ENCODE data around the gene OBSCN.

The OBSCN gene

DNA sequence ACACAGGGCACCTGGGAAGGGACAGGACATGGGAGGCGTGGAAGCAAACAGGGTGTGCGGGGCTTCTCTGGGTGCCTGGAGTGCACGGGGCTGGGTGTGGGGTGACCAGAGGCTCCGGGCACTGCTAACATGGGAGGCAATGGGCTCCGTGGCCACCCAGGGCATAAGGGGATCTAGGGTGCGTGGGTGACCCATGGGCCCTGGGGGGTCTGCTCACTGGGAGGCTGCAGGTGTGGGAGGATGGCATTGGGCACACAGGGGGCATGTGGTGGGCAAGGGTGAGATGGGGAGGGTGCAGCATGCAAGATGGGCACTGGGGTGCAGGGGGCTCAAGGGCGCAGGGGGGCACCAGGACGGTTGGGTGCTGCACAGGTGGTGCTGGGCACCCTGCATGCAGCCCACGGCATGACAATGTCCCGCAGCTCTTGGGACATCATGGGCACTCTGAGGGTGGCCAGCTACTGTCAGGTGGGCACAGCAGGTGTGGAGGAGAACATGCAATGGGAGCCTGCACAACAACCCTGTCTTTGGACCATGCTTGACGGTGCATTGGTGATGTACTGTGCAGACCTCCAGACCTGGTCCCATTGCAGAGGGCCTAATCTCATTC lies 183.7 kb downstream of the OBSCN start:
- DNase-seq (ENCODE audit: low read depth) = no peak

DNA sequence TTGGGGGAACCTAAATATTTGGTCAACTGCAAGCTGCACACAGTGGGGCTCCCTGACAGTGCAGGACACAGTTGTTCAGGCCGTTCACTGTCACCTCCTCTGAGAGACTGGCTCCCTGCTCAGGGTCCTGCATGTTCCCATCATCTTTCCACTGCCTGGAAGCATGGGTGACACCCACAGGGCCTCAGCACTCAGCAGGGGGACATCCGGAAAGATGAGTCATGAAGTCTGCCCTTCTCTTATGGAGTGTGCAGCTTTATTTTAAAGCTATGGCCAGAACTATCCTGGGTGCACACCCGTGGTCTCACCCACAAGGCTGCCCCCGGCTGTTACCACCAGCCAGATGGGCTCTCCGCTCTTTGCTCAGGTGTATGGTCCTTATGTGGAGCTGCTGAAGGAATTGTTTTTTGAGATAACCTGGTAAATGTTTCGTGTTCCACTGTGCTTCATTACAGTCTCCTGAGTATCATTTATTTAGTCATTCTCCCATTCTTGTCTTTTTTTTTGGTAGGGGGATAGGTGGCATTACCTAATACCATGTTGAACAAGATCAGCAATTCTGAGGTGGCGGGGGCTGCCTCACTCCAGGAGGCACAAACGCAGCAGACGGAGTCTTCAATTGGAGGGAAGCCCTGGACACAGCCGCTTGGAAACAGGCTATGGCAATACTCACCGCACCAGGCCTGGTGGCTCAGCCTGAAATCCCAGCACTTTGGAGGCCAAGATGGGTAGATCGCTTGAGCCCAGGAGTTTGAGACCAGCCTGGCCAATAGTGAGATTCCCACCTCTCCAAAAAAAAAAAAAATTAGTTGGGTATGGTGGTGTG lies 184.5 kb downstream of the OBSCN start:
- no peak for DNase-seq (ENCODE audit: low read depth)

DNA sequence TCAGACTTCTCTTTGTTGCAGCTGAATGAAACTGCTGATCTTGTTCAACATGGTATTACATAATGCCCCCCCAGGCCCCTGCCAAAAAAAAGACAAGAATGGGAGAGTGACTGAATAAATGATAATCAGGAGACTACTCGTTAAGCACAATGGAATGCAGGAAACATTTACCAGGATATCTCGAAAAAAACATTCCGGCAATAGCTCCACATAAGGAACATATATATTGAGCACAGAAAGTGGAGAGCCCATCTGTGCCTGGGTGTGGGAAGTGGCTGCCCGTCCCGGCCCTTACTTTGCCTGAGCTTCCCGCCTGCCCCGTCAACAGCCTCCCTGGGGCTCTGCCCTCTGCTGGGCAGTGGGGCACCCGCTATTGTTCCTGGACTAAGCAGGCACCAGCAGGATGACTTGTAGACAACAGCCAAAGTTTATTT lies 185.4 kb downstream of the OBSCN start:
- DNase-seq (ENCODE audit: low read depth) = no peak

DNA sequence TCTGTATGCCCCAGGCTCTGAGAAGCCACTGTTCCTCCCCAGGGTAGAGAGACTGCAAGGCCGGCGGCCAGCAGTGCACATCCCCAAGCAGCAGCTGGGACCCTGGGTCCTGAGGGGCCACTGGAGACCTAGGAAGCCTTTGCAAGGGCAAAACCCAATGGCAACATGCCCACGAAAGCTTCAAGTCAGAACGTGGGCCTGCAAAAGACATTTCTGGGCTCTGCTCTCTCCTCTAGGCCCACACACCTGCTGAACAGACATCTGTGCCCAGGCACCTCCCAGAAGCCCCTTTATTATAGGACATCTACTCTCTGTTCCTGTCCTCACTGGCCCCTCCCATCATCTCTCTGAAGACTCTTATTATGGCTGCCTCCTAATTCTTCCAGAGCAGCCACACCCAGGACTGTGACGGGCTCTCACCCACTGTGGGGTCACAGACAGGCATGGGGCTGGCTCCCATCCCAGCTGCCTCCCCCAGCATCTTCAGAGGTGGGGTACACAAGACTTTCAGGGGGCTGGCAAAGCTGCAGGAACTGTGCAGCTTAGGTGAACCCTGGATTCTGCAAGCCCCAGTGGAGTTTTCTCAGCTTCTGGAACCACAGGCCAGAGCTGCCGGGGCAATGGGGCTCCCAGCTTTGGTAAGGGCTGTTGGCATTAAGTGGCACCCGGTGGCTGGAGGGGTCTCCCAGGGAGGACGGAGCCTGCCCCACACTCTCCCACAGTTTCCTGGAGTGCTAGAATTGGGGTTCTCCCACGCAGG lies 186.1 kb downstream of the OBSCN start:
- DNase-seq (ENCODE audit: low read depth) = no peak

DNA sequence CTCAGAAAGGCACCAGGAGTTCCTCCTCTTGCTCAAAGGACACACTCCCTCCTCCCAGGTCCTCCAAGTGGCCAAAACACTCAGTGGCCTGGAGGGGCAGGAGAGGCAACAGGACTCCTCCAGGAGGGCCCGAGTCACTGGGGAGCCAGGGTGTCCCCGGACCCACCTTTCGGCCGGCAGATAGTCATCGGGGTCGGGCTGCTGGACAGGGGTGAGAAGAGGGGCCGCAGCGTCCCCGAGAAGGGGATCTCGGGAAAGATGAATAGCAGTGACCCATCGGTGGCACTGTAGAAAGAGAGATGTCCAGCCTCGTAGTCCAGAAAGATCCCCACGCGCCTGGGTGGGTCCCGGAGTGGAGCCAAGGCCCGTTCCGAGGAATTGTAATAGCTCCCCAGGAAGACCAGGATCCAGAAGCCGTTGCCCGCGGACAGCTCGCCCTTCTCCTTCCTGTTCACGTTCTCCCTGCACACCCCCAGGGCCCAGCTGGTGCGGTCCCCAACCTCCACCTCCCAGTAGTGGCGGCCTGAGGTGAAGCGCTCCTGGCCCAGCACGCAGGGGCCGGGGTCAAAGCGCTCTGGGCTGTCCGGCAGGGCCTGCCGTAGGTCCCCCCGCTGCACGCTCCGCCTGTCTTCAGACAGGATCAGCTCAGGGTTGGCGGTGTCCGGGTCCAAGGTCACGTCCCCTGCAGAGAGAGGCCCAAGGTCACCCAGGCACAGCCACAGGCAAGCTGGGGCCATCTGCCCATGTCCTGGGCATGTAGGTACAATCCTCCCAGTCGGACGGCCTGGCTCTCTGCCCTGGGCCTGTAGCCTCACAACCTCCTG lies 186.9 kb downstream of the OBSCN start:
- DNase-seq (ENCODE audit: low read depth) = no peak

DNA sequence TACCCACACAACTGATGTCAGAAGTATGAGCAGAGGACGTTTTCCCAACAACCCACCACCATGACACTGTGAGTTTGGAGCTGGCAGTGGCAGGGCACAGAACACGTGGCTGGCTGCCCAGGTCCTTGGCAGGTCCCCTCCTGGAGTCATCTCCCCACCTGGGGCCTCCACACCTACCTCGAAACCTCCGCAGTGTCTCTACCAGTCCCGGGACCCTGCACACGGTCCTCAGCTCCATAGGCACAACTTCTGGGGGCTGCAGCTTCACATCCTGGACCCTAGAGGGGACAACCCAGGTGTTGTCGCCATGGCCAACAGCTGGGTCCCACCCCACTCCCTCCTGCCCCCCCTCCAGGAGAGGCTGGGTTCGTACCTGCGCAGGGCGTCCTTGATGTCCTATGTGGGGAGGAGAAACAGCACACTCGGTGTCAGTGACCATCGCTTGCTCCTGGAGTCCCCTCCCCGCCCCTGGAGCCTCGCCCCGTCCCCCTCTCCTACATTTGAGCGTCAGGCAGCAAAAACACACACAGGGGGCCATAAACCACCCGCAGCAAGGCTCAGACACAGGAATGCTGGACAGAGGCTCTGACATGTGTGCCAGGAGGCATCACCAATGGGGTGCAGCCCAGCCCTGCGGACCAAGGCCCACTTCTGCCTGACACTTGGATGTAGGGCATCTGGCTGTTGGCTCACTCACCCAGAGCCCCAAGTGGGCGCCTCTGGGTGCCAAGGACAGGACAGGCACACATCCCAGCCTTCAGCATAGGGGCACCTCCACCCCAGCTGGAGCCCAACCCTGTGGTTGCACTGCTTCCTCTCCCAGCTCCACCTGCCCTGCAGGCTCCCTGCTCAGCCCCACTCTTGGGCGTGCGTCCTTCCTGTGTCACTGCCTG lies 189.2 kb downstream of the OBSCN start:
- no peak for DNase-seq (ENCODE audit: low read depth)

DNA sequence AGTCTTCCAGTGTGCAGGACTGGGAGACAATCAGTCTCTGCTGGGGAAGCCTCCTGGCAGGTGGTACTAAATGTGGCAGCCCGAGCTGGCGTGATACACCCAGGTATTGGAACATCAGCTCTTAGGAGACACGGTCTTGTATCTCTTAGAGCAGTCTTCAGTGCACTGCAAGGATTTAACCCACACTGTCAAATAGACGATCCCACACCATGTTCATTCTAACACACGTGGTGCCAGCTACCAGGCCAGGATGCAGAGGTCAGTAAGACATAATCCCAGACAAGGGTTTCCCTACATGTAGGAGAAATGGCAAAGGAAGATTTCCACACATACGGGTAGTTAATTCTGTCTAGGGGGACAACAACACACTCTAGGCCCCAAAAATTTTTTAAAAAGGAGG lies 190.1 kb downstream of the OBSCN start:
- DNase-seq (ENCODE audit: low read depth) = no peak

DNA sequence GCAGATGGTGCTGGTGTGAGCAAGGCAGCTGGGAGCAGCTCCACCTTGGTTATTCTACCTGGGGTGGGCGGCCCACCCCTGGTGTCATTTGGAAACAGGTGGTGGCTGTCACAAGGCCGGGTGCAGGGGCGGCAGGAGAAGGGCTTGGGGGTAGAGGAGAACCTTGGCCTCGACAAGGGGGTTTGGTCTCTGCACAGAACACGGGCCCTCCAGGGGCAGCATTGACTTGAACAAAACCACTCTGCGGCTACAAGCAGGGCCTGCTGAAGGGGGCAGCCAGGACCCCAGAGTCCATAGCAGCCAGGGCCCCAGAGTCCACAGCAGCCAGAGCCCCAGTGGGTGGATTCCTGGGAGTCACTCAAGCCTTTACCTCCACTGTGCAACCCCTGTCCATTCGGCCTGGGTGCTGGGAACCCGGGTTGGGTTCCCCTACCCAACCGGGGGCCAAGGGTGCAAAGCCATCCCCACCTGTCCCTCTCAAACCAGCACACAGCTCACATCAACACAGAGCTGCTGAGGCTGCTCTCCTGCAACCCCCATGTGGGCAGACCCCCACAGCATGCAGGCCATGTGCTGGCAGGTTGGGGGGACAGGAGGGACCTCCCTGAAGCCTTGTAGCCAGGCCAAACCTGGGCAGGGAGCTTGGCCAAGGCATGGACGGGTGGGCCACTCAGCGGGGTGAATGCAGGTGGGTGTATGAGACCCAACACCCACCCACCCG lies 191.1 kb downstream of the OBSCN start:
- DNase-seq (ENCODE audit: low read depth) = no peak

DNA sequence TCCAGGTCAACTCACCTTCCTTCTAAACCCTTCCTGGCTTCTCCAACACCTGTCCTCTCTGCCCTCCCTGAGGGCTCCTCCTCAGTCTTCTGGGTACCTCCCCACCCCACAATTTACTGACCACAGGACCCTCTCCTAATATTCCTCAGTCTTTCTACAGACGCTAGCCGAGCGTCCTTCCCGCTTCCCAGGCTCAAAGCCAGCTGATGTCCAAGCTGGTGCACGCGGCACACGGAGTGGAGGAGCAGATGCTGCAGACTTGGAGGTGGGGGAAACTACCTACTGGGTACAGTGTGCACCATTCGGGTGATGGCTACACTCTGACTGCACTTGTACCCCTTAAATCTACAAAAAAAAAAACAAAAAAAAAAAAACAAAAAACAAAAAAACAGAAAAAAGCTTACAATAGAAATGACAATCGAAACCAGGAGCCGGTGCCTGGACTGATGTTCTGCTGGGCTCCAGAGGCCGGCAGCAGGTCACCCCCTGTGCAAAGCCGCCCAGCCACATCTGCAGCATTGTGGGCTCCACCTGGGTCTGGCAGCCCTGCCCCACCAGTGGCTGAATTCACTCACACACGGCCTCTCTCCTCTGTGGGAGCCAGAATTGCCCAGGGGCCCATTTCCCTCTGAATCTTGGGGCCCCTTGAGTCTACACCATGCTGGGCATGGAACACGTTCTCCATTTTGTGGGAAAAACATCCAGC lies 191.8 kb downstream of the OBSCN start:
- no peak for DNase-seq (ENCODE audit: low read depth)

DNA sequence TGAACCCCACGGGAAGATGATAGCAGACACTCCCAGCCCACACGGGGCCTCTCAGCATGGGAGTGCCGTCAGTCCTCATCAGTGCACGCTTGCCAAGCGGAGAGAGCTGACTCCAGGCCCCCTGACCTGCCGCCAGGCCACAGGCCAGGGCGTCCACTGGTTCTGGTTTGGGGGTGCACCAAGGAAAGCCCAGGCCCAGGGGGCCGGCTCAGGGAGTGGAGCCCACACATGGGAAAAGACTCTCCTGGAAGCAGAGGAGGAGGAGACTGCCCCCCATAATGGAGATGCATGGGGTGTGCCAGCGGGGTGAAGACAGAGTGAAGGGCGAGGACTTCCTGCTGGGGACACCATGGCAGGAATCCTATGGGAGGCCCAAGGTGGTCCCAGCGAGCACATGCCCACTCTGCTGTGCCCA lies 192.4 kb downstream of the OBSCN start:
- no peak for DNase-seq (ENCODE audit: low read depth)

DNA sequence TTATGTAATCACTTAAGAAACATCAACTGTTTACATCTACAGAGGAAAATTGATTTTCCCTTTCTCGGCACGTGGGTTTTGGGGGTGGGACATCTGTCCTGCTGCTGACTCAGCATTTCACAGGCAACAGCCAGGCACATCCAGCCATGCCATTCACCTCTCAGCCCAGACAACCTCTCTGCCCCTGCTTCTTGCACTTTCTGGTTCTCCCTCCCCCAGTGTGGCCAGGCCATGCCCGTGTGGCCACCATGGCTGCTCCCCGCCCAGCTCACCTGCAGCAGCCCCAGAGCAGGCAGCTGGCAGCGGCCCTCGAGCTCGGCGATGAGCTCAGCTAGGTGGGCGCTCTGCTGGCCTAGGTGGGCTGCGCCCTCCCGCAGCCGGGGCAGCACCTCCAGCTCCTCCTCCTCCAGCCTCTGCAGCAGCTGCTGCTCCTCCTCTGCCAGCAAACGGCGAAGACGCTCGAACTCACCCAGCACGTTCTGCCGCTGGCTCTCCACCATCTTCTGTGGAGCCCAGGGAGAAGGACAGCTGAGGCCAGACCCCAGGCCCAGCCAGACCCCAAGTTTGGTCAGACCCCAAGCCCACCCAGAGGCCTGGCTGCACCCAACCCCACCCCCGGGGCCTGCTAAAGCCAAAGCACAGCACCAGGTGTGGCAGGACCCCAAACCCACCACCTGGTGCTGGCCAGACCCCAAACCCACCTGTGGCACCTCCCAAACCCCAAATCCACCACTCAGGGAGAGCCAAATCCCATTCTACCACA lies 193.0 kb downstream of the OBSCN start:
- DNase-seq (ENCODE audit: low read depth) = no peak

DNA sequence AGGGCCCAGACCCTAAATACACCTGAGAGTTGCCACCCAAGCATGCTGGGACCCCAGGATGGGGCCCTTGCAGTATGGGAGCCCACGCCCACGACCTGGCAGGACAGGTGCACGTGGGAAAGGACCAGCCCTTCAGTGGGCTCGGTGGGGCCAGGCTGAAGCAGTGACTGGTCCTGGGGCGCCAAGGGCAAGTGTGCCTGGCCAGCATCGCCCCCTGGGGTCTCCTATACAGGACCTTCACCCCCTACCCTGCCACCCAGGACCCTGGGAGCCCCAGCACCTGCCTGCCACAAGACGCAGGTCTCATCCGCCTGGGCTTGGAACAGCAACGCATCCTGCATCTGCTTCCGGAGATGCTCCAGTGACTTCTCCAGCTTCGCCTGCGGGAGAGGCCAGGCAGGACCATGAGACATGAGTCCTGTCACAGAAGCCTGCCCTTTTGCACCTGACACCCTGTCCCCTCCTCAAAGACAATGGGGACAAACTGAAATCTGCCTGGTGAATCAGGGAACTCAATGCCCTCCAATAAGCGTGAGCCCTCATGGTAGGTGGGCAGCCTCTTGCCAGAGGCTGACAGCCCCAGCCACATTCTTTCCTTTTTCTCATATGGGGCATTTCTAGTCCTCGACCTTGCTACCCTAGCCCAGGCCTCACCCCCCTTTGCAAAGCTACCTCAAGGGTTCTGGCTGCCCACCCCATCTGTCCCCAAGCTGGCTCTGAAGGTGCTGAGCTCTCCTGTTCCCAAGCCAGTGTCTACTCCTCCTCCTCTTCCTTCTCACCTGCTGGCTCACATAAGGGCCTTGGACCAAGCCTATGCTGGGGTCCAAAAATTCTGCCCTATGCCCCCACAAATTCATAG lies 194.2 kb downstream of the OBSCN start:
- no peak for DNase-seq (ENCODE audit: low read depth)

DNA sequence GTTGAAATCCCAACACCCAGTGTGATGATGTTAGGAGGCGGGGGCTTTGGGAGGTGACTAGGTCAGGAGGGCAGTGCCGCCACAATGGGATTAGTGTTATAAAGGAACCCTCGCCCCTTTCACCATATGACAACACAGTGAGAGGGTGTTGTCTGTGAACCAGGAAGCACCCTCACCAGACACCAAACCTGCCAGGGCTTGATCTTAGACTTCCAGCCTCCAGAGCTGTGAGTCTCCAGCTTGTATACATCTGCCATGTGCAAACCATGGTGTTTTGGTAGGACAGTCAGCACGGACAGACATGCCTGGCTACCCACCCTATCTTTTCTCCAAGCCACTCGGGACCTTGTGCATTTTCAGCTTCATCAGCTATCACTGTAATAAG lies 194.8 kb downstream of the OBSCN start:
- DNase-seq (ENCODE audit: low read depth) = no peak

DNA sequence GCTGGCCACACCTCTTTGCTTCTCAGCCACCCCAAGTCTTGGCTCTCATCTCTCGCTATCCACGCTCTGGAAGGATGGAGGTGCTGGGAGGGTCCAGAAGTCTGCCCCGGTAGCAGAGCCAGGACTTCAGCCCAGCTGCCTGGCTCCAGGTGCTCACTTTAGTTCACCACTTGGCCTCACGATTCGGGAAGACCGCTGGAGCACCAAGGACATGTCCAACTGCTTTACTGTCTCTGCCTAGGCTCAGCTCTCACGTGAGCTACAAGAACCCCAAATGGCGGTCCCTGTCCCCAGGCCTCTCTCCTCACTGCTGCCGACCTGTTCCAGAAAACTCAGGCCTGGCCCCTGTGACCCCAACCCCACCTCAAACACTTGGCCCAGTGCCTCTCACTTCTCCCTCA lies 195.4 kb downstream of the OBSCN start:
- DNase-seq (ENCODE audit: low read depth) = no peak

DNA sequence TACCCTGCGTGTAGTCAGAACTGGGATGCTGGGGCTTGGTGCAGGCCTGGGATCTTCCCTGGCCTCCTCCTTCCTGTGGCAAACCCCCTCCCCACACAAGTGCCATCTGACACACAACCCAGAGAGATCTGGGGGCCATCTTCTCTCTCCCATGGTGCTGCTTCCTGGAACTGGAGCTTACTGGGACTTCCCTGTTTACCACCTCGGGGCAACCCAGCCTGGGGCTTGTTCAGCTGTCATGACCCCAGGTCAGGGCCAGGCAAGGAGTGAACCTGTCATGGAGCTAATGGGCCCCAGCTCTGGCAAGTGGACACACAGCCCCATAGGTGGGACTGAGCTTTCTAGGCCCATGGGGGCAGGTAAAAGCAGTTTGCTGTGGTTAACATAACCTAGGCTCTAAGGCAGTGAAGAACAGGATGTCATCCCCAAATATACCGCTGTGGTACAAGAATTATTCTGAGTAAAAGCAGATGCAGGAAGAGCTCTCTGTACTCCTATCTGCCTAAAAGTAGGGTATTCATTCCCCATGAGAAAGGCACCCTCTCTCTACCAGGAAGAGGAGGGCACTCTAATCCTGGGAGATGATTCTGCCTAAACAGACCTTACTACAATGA lies 196.4 kb downstream of the OBSCN start:
- DNase-seq (ENCODE audit: low read depth) = no peak

DNA sequence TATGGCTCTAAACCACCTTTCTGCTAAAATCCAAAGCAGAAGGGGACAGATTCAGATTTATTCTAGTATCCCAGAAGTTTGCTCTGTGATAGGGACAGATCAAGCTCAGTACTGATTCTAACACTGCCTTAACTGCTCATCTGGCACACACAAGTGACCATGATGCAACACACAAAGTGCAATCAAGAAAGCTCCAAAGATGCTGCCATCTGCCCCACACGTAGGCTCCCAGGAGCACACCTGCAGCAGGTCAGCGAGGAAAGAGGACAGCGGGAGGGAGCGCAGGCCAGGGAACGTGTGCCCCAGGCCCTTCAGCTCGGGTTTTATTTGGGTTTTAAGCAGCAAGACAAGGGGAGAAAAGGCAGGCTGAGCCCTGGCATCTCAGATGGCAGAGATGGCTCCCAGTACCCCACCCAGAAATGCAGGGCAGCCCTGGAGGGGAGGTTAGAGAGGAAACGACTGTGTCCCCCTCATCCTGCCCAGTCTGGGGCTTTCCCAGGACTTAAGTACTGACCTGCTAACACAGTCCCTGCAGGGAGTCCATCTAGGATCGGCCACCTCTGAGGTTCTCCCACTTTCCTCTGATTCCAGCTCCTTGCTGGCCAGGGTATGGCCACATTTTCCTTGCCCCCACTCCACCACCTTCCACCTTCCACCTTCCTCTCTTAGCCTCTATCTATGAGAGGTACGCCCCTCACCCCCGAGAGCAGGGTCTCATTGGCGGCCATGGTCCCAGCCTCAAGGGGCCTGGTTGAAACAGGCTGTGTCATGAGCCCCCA lies 197.5 kb downstream of the OBSCN start:
- DNase-seq (ENCODE audit: low read depth) = no peak

DNA sequence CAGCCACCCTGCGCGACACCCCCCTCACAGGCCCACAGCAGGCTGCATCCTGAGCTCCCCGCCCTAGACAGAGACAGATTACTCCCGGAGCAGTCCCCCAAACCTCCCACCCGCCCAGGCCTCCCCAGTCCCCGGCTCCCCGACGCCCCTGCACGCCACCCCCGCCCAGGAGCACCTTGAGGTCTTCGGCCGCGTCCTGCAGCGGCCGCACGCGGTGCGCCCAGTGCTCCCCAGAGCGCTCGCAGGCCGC lies 198.1 kb downstream of the OBSCN start:
- no peak for DNase-seq (ENCODE audit: low read depth)

Data from non-pigmented ciliary epithelial cell (primary cell).